Loucy (cell line): ENCODE data around the gene KRTAP4-2.

Experiments
- H2AFZ ChIP-seq: fragments of 200-600 bp; sonication (generic); 2 replicates; pipeline ENCODE4 v1.6.0; 2016; ENCODE audit warnings: antibody characterized with exemption, mild to moderate bottlenecking, low read length, moderate library complexity
- H3F3A ChIP-seq: fragments of 200-600 bp; 2 replicates; pipeline ENCODE4 v1.6.0; 2016; ENCODE audit warnings: antibody characterized with exemption, low read depth, mild to moderate bottlenecking
- H3K27me3 ChIP-seq: fragments of 200-600 bp; sonication (generic); 2 replicates; pipeline ENCODE4 v1.6.1; 2014; ENCODE audit warnings: low read length, mild to moderate bottlenecking; ENCODE audit not compliant: insufficient read depth, poor library complexity, severe bottlenecking
- H3K36me3 ChIP-seq: fragments of 200-600 bp; sonication (generic); 2 replicates; pipeline ENCODE4 v1.6.1; 2016; ENCODE audit warnings: low read length; ENCODE audit not compliant: insufficient read depth
- H3K4me1 ChIP-seq: fragments of 200-600 bp; sonication (generic); 2 replicates; pipeline ENCODE4 v1.5.1; 2014; ENCODE audit warnings: low read length, mild to moderate bottlenecking; ENCODE audit not compliant: insufficient read depth, poor library complexity, severe bottlenecking
- H3K4me2 ChIP-seq: fragments of 200-600 bp; sonication (generic); 2 replicates; pipeline ENCODE4 v1.6.0; 2014; ENCODE audit warnings: antibody characterized with exemption, low read length, low read depth, mild to moderate bottlenecking; ENCODE audit not compliant: poor library complexity, severe bottlenecking
- H3K4me3 ChIP-seq: fragments of 200-600 bp; sonication (generic); 2 replicates; pipeline ENCODE4 v1.5.1; 2014; ENCODE audit warnings: low read length, mild to moderate bottlenecking, mixed read lengths; ENCODE audit not compliant: poor library complexity, severe bottlenecking
- H3K79me2 ChIP-seq: fragments of 200-600 bp; sonication (generic); 2 replicates; pipeline ENCODE4 v1.6.1; 2014; ENCODE audit warnings: low read length; ENCODE audit not compliant: insufficient read depth
- H3K9ac ChIP-seq: fragments of 200-600 bp; sonication (generic); 2 replicates; pipeline ENCODE4 v1.6.0; 2014; ENCODE audit warnings: mild to moderate bottlenecking, low read depth, low read length, moderate library complexity; ENCODE audit not compliant: poor library complexity, severe bottlenecking
- H3K9me2 ChIP-seq: fragments of 200-600 bp; sonication (generic); replicated peaks from 2 replicates; pipeline ENCODE4 v1.6.1; 2016; ENCODE audit warnings: low read depth, low read length, mixed read lengths
- H3K9me3 ChIP-seq: fragments of 200-600 bp; sonication (generic); 2 replicates; pipeline ENCODE4 v1.6.1; 2014; ENCODE audit warnings: mild to moderate bottlenecking, antibody characterized with exemption, low read length, low read depth; ENCODE audit not compliant: insufficient read depth
- H4K20me1 ChIP-seq: fragments of 200-600 bp; sonication (generic); 2 replicates; pipeline ENCODE4 v1.6.0; 2014; ENCODE audit warnings: antibody characterized with exemption, low read length, mild to moderate bottlenecking; ENCODE audit not compliant: insufficient read depth, poor library complexity, severe bottlenecking
- EZH2phosphoT487 ChIP-seq: fragments of 200-600 bp; IDR thresholded peaks from 2 replicates; pipeline ENCODE4 v1.6.1; 2018; ENCODE audit warnings: antibody characterized with exemption, mild to moderate bottlenecking, moderate library complexity, borderline replicate concordance
- TF ChIP-seq, protein P1 (sequence below): fragments of 200-600 bp; sonication (generic); conservative IDR thresholded peaks from 2 replicates; pipeline ENCODE4 v1.5.1; 2014; ENCODE audit warnings: mild to moderate bottlenecking, antibody characterized with exemption, low read length

Gene KRTAP4-2

DNA sequence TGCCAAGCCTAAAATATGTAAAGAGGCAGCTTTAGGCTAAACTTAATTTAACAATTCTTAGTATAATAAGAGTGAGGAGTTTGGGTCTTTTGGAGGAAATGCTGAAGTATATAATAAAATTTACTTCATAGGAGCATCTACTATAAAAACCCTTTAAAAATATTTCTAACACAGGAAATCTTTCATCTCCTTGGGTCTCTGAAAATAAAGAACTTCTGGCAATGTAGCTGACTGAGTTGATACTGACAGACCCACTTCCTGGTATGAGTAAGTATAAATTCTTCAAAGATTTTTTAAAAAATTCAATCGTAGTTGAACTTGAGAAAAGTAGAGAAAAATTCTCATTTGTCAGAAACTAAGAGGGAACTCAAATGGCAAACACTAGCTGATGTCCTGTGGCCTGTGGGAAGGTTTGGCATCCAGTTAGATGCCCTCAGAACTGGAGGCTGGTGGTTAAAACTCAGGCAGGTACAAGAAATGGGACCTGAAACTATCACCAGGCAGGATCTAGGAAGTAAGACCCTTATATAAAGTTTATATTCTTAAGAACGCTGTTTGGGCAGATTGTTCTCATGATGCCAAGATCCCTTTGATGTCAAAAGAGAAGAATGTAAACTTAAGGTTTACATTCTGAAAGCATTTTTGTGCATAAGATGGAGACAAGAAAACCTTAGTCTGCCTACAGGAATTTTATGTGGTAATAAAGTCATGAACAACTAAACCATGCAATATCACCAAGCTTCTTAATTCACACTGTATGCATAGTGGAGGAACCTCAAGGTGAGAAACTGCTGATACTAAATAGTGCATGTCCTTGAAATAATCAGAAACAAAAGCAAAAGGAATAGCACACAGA, 43.9 kb downstream of the KRTAP4-2 start:
- no peaks in the 10 kb centered on the region for H3K36me3 ChIP-seq
- H3K9me2 ChIP-seq: no peaks in the 10 kb centered on the region
- no peaks in the 10 kb centered on the region for H3F3A ChIP-seq
- H3K4me2 ChIP-seq: peak overlapping the region; percentile 11
- H3K4me1 ChIP-seq: peaks cover 18% of the 10 kb centered on the region
- no peaks in the 10 kb centered on the region for H3K27me3 ChIP-seq
- no peaks in the 10 kb centered on the region for H4K20me1 ChIP-seq
- H3K9ac ChIP-seq: no peak overlapping the region
- H3K9me3 ChIP-seq: no peaks in the 10 kb centered on the region
- TF ChIP-seq EZH2phosphoT487: no peak
- TF ChIP-seq, protein P1, sequence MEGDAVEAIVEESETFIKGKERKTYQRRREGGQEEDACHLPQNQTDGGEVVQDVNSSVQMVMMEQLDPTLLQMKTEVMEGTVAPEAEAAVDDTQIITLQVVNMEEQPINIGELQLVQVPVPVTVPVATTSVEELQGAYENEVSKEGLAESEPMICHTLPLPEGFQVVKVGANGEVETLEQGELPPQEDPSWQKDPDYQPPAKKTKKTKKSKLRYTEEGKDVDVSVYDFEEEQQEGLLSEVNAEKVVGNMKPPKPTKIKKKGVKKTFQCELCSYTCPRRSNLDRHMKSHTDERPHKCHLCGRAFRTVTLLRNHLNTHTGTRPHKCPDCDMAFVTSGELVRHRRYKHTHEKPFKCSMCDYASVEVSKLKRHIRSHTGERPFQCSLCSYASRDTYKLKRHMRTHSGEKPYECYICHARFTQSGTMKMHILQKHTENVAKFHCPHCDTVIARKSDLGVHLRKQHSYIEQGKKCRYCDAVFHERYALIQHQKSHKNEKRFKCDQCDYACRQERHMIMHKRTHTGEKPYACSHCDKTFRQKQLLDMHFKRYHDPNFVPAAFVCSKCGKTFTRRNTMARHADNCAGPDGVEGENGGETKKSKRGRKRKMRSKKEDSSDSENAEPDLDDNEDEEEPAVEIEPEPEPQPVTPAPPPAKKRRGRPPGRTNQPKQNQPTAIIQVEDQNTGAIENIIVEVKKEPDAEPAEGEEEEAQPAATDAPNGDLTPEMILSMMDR: no peak
- peak overlapping the region; percentile 80 for H2AFZ ChIP-seq
- no peak overlapping the region for H3K4me3 ChIP-seq
- no peaks in the 10 kb centered on the region for H3K79me2 ChIP-seq

DNA sequence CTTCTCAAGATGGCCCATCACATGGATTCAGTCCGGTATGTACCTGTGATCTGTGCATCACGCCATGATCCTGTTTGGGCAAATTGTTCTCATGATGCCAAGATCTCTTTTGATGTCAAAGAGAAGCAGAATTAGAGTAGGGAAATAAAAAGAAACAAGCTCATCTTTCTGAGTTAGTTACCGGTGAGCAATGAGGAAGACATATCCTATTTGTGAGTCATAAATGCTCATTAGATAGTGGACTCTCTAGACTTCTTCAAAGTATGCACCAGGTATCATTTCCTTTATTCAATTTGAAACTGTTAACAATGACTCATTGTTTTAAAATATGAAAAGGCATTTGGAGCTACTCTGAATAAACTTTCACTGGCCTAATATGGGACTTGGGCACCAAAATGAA, 46.0 kb downstream of the KRTAP4-2 start:
- H3K9me2 ChIP-seq: no peaks in the 10 kb centered on the region
- no peaks in the 10 kb centered on the region for H3F3A ChIP-seq
- H3K4me1 ChIP-seq: peaks cover 18% of the 10 kb centered on the region
- no peak overlapping the region for H2AFZ ChIP-seq
- no peaks in the 10 kb centered on the region for H4K20me1 ChIP-seq
- no peak overlapping the region for H3K9ac ChIP-seq
- H3K4me3 ChIP-seq: no peak overlapping the region
- no peaks in the 10 kb centered on the region for H3K79me2 ChIP-seq
- TF ChIP-seq EZH2phosphoT487: no peak
- TF ChIP-seq, protein P1: no peak
- H3K4me2 ChIP-seq: no peak overlapping the region
- H3K9me3 ChIP-seq: no peaks in the 10 kb centered on the region
- H3K36me3 ChIP-seq: no peaks in the 10 kb centered on the region
- no peaks in the 10 kb centered on the region for H3K27me3 ChIP-seq
